ENCODE results near the gene EMCN.

DNA sequence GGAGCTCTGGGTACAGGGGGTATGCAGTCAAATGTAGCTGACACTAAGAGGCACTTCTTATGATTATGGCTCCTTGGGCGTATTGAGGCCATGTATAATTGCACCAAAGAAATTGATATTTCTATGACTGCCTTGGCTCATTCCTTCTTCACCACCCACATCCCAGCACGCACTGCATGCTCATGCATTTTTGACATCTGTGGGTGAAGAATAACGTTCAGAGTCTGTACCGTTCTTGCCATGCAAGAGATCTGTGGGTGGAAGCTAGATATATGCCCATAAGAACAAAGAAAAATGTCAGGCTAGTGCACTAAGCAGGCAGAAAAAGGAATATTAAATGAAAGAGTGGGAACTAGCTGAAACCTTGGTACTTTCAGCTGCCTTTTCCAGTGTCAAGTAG lies 93.4 kb downstream of the EMCN start:
- TF ChIP-seq CTCF (IDR thresholded peaks at IDR 0.05) (no peak), EZH2 (IDR thresholded peaks at IDR 0.05; ENCODE audit: borderline replicate concordance, insufficient read depth, low read depth, low read length, poor library complexity, severe bottlenecking) (no peak)
